ENCODE data around the gene CHPF2.

GRCh38 chr7:151212626-151213025 is 19.7 kb upstream of the CHPF2 start:
- TF ChIP-seq CTCF (IDR thresholded peaks at IDR 0.05) = no peak
- TF ChIP-seq POLR2A (IDR thresholded peaks at IDR 0.05) = no peak

All from uterus (tissue), 2 donors.